KG1 (cell line): Measurements from ENCODE around the gene DVL2.
"Not testable (repeated sequence)": the region's sequence is repeated elsewhere in the genome, so short reads cannot be mapped to it uniquely, and the experiment has no call there.

Experiments
- DNase-seq: peaks from one replicate; lab custom pipeline; 2025; lab: John Stamatoyannopoulos, UW

The DVL2 gene

GRCh38 chr17:7256766-7257456 is 22.6 kb upstream of the DVL2 start:
- no peak for DNase-seq

DNA sequence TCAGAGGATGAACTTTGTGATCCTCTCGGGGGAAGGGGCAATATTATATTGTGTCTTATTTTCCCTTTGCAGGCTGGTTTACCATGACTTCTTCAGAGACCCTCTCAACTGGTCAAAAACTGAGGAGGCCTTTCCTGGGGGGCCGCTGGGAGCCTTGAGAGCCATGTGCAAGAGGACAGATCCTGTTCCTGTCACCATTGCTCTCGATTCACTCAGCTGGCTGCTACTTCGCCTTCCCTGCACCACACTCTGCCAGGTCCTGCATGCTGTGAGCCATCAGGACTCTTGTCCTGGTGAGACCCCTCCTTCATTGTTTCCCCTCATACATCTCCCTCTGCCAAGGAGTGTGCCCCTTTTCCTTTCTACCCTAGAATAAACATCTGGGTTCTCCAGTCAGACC is 20.2 kb upstream of the DVL2 start:
- no peak for DNase-seq

GRCh38 chr17:7253082-7253481 is 18.8 kb upstream of the DVL2 start:
- DNase-seq, result no peak

GRCh38 chr17:7252176-7253043 is 18.1 kb upstream of the DVL2 start, which contains the start of gene ELP5:
Gene ELP5, plus strand, starts transcription at chr17:7252215. Its CDS starts 336 bp downstream, at chr17:7252551.
- DNase-seq, result peak; percentile 85

- DNase-seq, result peak; percentile 85
Measured at GRCh38 chr17:7251661-7252175, 17.4 kb upstream of the DVL2 start, which contains the start of gene CTDNEP1. Gene CTDNEP1, minus strand, starts transcription at chr17:7251734. Its CDS starts 438 bp downstream, at chr17:7251296.

DNA sequence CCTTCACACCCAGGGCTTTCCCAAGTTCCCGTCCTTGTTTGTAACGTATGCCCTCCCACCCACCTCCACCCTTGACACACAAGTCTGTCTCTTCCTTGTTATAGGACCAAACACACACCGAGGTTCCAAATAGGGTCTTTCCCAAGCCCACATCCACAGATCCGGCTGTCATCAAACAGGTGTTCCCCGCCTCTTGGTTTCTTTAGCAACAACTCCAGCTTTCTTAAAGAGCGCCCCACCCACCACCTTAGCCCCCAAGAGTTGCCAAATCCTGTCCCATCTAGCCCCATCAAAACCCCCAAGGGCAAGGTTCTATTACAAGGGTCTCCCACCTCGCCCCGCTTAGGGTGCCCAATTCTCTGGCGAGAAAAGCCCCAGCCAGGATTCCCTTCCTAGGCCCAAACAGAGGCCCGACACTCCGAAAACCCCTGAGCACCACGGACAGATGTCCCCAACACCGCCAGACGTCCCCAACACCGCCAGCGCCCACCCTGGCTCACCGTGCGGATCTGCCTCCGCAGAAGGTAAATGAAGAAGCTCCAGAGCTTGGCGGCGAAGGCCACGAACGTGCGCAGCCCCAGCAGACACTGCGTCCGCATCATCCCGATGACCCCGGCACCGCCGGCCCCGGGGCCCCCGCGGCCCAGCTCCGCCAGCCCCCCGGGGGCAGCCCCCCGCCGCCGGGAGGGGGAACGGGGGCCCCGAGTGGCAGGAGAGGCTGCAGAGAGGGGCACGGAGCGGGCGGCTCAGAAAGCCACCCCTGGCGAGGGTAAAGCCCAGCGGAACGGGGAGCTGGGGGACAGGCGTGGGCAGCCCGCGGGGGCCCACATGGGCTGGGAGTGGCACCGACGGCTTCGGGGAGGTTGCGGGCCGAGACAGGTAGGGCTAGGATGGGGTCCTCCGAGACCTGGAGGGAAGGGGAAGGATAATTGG is 16.6 kb upstream of the DVL2 start:
- no peak for DNase-seq

GRCh38 chr17:7249830-7250229 is 15.5 kb upstream of the DVL2 start:
- DNase-seq, result no peak

GRCh38 chr17:7249214-7249613 is 14.9 kb upstream of the DVL2 start:
- DNase-seq, result no peak

GRCh38 chr17:7248796-7249195 is 14.5 kb upstream of the DVL2 start:
- DNase-seq, result no peak

GRCh38 chr17:7246779-7247178 is 12.5 kb upstream of the DVL2 start:
- no peak for DNase-seq

GRCh38 chr17:7243838-7244237 is 9.5 kb upstream of the DVL2 start:
- DNase-seq, result not testable (repeated sequence)

DNA sequence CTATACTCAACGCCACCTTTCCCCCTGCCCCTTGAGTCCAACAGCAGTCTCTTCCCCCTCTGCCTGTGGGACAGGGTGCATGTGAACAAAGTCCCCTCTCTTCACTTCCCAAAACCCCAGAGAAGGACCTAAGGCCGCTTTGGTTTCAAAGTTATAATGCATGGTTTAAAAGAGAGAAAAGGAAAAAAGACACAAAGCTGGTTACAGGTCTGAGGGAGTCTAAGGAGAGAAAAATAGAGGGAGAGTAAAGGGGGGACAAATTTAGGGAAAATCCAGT is 9.1 kb upstream of the DVL2 start:
- DNase-seq, result no peak

GRCh38 chr17:7242717-7243452 is 8.6 kb upstream of the DVL2 start:
- peak; percentile 63 for DNase-seq

DNA sequence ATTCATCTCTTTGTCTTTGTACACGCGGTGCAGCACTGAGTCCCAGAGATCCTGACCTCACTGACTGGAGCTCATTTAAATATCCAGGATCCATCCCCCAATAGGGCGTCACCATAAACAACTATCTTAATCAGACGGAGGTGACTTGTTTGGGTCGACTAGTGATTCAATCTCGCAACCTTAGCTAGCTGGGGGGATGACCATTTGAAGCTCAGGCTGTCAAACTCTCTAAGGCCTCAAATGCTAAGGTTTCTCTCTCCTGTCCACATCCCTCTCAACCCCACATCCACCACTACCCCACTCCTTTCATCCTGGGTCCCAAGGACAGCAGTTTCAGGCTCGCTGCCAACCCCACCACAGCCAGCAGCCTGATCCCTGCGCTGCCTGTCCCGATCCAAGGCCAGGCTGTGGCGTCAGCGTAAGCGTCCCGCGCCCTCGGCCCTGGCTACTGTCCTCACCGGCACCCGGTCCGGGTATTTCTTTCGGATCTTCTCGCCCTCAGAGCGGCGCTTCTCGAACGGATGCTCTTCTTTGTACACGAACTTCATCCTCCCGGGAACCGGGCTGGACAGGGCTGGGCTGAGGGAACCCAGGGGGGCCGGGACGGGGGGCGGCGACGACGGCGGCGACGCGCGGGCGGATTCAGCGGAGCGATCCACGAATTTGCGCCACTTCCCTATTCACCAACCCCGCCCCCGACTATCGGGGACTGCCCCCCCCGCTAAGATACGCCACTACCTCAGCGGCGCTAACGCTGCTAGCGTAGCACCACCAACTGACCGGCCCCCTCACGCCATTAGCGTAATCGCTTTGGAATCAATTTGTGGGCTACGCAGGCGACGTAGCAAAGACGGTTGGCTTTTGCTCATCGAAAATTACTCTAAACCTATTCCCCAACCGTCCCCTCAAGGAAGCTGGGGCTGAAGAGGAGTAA is 7.7 kb upstream of the DVL2 start, which contains the start of gene GABARAP:
GABARAP (minus strand) TSS at position 667 of the 934 bp plus-strand sequence; CDS start at position 548, 119 bp downstream.
- DNase-seq, result peak; percentile 62

DNA sequence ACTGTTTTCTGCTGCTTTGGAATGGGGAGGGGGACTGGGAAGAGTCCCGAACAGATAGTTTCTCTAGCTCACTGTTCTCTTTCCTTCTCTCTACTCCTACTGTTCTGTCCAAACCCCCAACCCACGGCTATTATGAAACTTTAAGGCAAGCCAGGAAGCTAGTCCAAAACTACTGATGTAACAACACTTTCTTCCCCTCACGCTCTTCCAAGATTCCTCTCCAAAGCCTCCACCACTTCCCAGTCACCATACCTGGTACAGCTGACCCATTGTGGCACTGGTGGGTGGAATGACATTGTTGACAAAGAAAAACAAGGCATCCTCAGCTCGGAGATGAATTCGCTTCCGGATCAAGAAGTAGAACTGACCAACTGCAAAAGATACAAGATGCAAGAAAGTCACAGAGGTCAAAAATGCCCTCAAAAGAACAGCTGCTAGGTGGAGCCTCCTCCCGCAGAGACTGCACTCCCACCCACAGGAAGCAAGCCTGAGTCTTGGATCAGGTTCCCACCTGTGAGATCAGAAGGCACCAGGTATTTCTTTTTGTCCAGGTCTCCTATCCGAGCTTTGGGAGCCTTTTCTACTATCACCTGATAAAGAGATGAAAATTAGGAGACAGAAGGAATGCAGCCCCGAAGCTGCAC is 6.9 kb upstream of the DVL2 start:
- DNase-seq, result no peak

- DNase-seq, result no peak
Measured at GRCh38 chr17:7240375-7240774, 6.1 kb upstream of the DVL2 start.

- peak; percentile 84 for DNase-seq
Measured at GRCh38 chr17:7239091-7240027, 5.0 kb upstream of the DVL2 start, which contains the start of gene PHF23. Gene PHF23, minus strand, starts transcription at chr17:7239457. Its CDS starts 178 bp downstream, at chr17:7239279.

- no peak for DNase-seq
Measured at GRCh38 chr17:7238420-7239090, 4.2 kb upstream of the DVL2 start.
